Measurements from ENCODE around the gene CNN1. TPM values are rescaled to one million over a fixed set of nuclear protein-coding genes. Genes with fewer than 3 reads are reported as not detected.

The CNN1 gene
- total and polyA plus RNA-seq, 9 of the 15 experiments (the other 6 are each of a cell fraction or from before 2014, with no cell fraction given), result 0.23 to 10.6 (median 5.2) TPM

- TF ChIP-seq ETS1 (conservative IDR thresholded peaks at IDR 0.05; ENCODE audit: control insufficient read depth, low read depth, low read length) (no peak), KDM1A (IDR thresholded peaks at IDR 0.05) (peak; percentile 91 to 94), ZNF121 (CRISPR knock-in tag; conservative IDR thresholded peaks at IDR 0.05) (peak; percentile 49), RFX7 (CRISPR knock-in tag; IDR thresholded peaks at IDR 0.05) (no peak), CHCHD3 (CRISPR knock-in tag; IDR thresholded peaks at IDR 0.05) (no peak), ZBTB1 (CRISPR knock-in tag; IDR thresholded peaks at IDR 0.05; ENCODE audit: borderline replicate concordance, low read depth) (no peak), ZNF24 (IDR thresholded peaks at IDR 0.05) (peak; percentile 32; the same call in 1 of the 2 replicates), CBX3 (IDR thresholded peaks at IDR 0.05; ENCODE audit: borderline replicate concordance in 1 of 2, low read length in 2 of 2) (peak in 1 of 2 experiments; percentile 71; a peak in 2 of 3 replicates), ZNF764 (CRISPR knock-in tag; IDR thresholded peaks at IDR 0.05; ENCODE audit: low read depth) (no peak), CEBPG (CRISPR knock-in tag; IDR thresholded peaks at IDR 0.05) (no peak), CEBPG (tag; conservative IDR thresholded peaks at IDR 0.05 in 1 of 2, IDR thresholded peaks at IDR 0.05 in 1 of 2) (no peak), SMARCA5 (IDR thresholded peaks at IDR 0.05) (peak; percentile 90), LARP7 (IDR thresholded peaks at IDR 0.05) (no peak), MCM3 (IDR thresholded peaks at IDR 0.05) (no peak), HLTF (IDR thresholded peaks at IDR 0.05) (no peak), ADNP (tag; IDR thresholded peaks at IDR 0.05) (peak; percentile 93), SREBF2 (CRISPR knock-in tag; IDR thresholded peaks at IDR 0.05) (no peak), ID3 (CRISPR knock-in tag; IDR thresholded peaks at IDR 0.05) (no peak), ID3 (tag; IDR thresholded peaks at IDR 0.05) (no peak), HNRNPUL1 (IDR thresholded peaks at IDR 0.05; ENCODE audit: low read length) (no peak), GATAD2B (IDR thresholded peaks at IDR 0.05; ENCODE audit: borderline replicate concordance) (no peak)
- TF ChIP-seq, protein P1, sequence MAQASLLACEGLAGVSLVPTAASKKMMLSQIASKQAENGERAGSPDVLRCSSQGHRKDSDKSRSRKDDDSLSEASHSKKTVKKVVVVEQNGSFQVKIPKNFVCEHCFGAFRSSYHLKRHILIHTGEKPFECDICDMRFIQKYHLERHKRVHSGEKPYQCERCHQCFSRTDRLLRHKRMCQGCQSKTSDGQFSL (CRISPR knock-in tag; IDR thresholded peaks at IDR 0.05), result no peak
- TF ChIP-seq, protein P1 (tag; IDR thresholded peaks at IDR 0.05), result no peak
- TF ChIP-seq, protein P2, sequence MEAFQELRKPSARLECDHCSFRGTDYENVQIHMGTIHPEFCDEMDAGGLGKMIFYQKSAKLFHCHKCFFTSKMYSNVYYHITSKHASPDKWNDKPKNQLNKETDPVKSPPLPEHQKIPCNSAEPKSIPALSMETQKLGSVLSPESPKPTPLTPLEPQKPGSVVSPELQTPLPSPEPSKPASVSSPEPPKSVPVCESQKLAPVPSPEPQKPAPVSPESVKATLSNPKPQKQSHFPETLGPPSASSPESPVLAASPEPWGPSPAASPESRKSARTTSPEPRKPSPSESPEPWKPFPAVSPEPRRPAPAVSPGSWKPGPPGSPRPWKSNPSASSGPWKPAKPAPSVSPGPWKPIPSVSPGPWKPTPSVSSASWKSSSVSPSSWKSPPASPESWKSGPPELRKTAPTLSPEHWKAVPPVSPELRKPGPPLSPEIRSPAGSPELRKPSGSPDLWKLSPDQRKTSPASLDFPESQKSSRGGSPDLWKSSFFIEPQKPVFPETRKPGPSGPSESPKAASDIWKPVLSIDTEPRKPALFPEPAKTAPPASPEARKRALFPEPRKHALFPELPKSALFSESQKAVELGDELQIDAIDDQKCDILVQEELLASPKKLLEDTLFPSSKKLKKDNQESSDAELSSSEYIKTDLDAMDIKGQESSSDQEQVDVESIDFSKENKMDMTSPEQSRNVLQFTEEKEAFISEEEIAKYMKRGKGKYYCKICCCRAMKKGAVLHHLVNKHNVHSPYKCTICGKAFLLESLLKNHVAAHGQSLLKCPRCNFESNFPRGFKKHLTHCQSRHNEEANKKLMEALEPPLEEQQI (IDR thresholded peaks at IDR 0.05), result no peak
- TF ChIP-seq, protein P3, sequence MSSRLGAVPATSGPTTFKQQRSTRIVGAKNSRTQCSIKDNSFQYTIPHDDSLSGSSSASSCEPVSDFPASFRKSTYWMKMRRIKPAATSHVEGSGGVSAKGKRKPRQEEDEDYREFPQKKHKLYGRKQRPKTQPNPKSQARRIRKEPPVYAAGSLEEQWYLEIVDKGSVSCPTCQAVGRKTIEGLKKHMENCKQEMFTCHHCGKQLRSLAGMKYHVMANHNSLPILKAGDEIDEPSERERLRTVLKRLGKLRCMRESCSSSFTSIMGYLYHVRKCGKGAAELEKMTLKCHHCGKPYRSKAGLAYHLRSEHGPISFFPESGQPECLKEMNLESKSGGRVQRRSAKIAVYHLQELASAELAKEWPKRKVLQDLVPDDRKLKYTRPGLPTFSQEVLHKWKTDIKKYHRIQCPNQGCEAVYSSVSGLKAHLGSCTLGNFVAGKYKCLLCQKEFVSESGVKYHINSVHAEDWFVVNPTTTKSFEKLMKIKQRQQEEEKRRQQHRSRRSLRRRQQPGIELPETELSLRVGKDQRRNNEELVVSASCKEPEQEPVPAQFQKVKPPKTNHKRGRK (tag; IDR thresholded peaks at IDR 0.05), result no peak
These were observed 2.6 kb downstream of the CNN1 start (continued) for GRCh38 chr19:11541238-11541637.
